ENCODE results near the gene HADH.
"Not testable (repeated sequence)": the region's sequence is repeated elsewhere in the genome, so short reads cannot be mapped to it uniquely, and the experiment has no call there.

Gene HADH

GRCh38 chr4:107989537-107990386 is at the start of gene HADH:
HADH (plus strand) TSS chr4:107989889; CDS start chr4:107989933, 44 bp downstream.
- DNase-seq = peak; percentile 56

GRCh38 chr4:107945809-107946208 is 43.9 kb upstream of the HADH start:
- no peak for DNase-seq

- DNase-seq = no peak
Observed at GRCh38 chr4:107950746-107951540, 38.7 kb upstream of the HADH start.

- no peak for DNase-seq
Observed at GRCh38 chr4:107951551-107951950, 38.1 kb upstream of the HADH start.

GRCh38 chr4:107956011-107956410 is 33.7 kb upstream of the HADH start:
- no peak for DNase-seq

- DNase-seq = no peak
Observed at GRCh38 chr4:107966903-107967302, 22.8 kb upstream of the HADH start.

GRCh38 chr4:107967519-107967918 is 22.2 kb upstream of the HADH start:
- DNase-seq = not testable (repeated sequence)

- not testable (repeated sequence) for DNase-seq
Observed at GRCh38 chr4:107967921-107968320, 21.8 kb upstream of the HADH start.

GRCh38 chr4:107970063-107970798 is 19.5 kb upstream of the HADH start:
- no peak for DNase-seq

- no peak for DNase-seq
Observed at GRCh38 chr4:107972605-107973004, 17.1 kb upstream of the HADH start.

GRCh38 chr4:107974523-107974922 is 15.2 kb upstream of the HADH start:
- DNase-seq = no peak

- no peak for DNase-seq
Observed at GRCh38 chr4:107977482-107977881, 12.2 kb upstream of the HADH start.

- DNase-seq = no peak
Observed at GRCh38 chr4:107977966-107978705, 11.6 kb upstream of the HADH start.

- DNase-seq = no peak
Observed at GRCh38 chr4:107978716-107979451, 10.8 kb upstream of the HADH start.

- DNase-seq = no peak
Observed at GRCh38 chr4:107987916-107988762, 1.6 kb upstream of the HADH start.

- DNase-seq = no peak
Observed at GRCh38 chr4:107988763-107989035, 990 bp upstream of the HADH start.

- DNase-seq = no peak
Observed at GRCh38 chr4:107989162-107989536, 540 bp upstream of the HADH start.

GRCh38 chr4:107991945-107992630 is 2.4 kb downstream of the HADH start:
- no peak for DNase-seq

- DNase-seq = no peak
Observed at GRCh38 chr4:107993969-107994368, 4.3 kb downstream of the HADH start.

- DNase-seq = no peak
Observed at GRCh38 chr4:107994894-107995293, 5.2 kb downstream of the HADH start.
